Natural killer cell (primary cell): ENCODE results near the gene PTPRM. TPM values are rescaled to one million over a fixed set of nuclear protein-coding genes. Genes with fewer than 3 reads are reported as not detected.

Source experiments
- ATAC-seq, 3 donors: fragments of 150-1000 bp in 2 of 3; fragments of 200-7000 bp in 1 of 3; cut with Tn5 transposase; 1 replicate in 1 of 3; 2 replicates in 2 of 3; pipeline ENCODE4 v1.10.0; 2021; ENCODE audit warnings: mild to moderate bottlenecking in 2 of 3, moderate library complexity in 2 of 3
- DNase-seq, 2 donors: peaks; one replicate each; pipeline versions ENCODE4 v3.0.0 to v3.0.0-alpha.2; 2013 to 2021; ENCODE audit warnings: mixed read lengths in 1 of 2
- H3K27ac ChIP-seq: one replicate; pipeline ENCODE4 v1.5.1; 2013; ENCODE audit warnings: mild to moderate bottlenecking, low read length
- H3K27me3 ChIP-seq: one replicate; pipeline ENCODE4 v1.6.1; 2013; ENCODE audit warnings: low read length; ENCODE audit not compliant: control insufficient read depth, insufficient read depth
- H3K36me3 ChIP-seq: one replicate; pipeline ENCODE4 v1.6.1; 2013; ENCODE audit warnings: low read length; ENCODE audit not compliant: control insufficient read depth, insufficient read depth
- H3K4me1 ChIP-seq: one replicate; pipeline ENCODE4 v1.6.1; 2013; ENCODE audit warnings: low read length; ENCODE audit not compliant: control insufficient read depth, insufficient read depth
- H3K4me3 ChIP-seq: one replicate; pipeline ENCODE4 v1.5.1; 2013; ENCODE audit warnings: low read length
- H3K9me3 ChIP-seq: one replicate; pipeline ENCODE4 v1.6.1; 2013; ENCODE audit warnings: low read length; ENCODE audit not compliant: control insufficient read depth, insufficient read depth
- H3K27ac Mint-ChIP-seq, 2 donors: one replicate each; pipeline ENCODE4 v1.8.0; 2022; ENCODE audit warnings: mild to moderate bottlenecking in 2 of 2, mixed read lengths in 2 of 2, moderate library complexity in 1 of 2
- H3K27me3 Mint-ChIP-seq, 2 donors: one replicate each; pipeline ENCODE4 v1.8.0; 2022; ENCODE audit warnings: low read depth in 2 of 2, mixed read lengths in 2 of 2
- H3K36me3 Mint-ChIP-seq: one replicate; pipeline ENCODE4 v1.8.0; 2022; ENCODE audit warnings: mixed read lengths
- H3K4me1 Mint-ChIP-seq, 2 donors: one replicate each; pipeline ENCODE4 v1.8.0; 2022; ENCODE audit warnings: mixed read lengths in 2 of 2
- H3K4me3 Mint-ChIP-seq: one replicate; pipeline ENCODE4 v1.8.0; 2022; ENCODE audit warnings: mild to moderate bottlenecking, moderate library complexity, mixed read lengths
- H3K9me3 Mint-ChIP-seq, 2 donors: one replicate each; pipeline ENCODE4 v1.8.0; 2022; ENCODE audit warnings: mixed read lengths in 2 of 2
- CTCF ChIP-seq: fragments of 200-600 bp; IDR thresholded peaks from one replicate; pipeline ENCODE4 v1.8.0; 2022; ENCODE audit warnings: antibody characterized with exemption
- WGBS: methylation state at CpG from one replicate; pipeline ENCODE4 v1.1.7; 2013; ENCODE audit warnings: missing lambda C conversion rate; ENCODE audit not compliant: insufficient coverage; 5-methylcytosine and 5-hydroxymethylcytosine counted together
- intact Hi-C: fragments of 100-400 bp; cut with micrococcal nuclease; formaldehyde crosslinking; loops from one replicate; pipeline ENCODE4 v1.14.2; 2022
- total RNA-seq, 4 donors: library from RNA; stranded (reverse); fragments of 120-200 nt in 1 of 4; gene quantifications; one replicate each; pipeline versions ENCODE4 v1.2.3 to v1.2.4, GENCODE V29; 2013 to 2022

PTPRM gene
- total RNA-seq, 3 donors from 2014 or later (not counting 1 experiment from before 2014, with no cell fraction given), result 5.0 to 13.2 (median 12.1) TPM

- no peak for TF ChIP-seq CTCF
- Mint-ChIP-seq H3K27me3 (no peaks in the 10 kb centered on the region), H3K9me3 (peaks cover 0 to 3% of the 10 kb centered on the region in 2 donors), H3K4me3 (no peak overlapping the region), H3K4me1 (no peaks in the 10 kb centered on the region), H3K36me3 (no peaks in the 10 kb centered on the region), H3K27ac (no peak overlapping the region)
- Histone ChIP-seq H3K4me3 (no peak overlapping the region), H3K27me3 (no peaks in the 10 kb centered on the region), H3K36me3 (no peaks in the 10 kb centered on the region), H3K4me1 (no peaks in the 10 kb centered on the region), H3K27ac (no peak overlapping the region), H3K9me3 (peaks cover 3% of the 10 kb centered on the region)
- ATAC-seq (no peak), DNase-seq (no peak)
- 91% methylated on average over 3 of the region's 3 CpGs for WGBS
- intact Hi-C loops, result no loop called here
Measured at GRCh38 chr18:8190980-8191379, 623.9 kb downstream of the PTPRM start.

- DNase-seq (no peak), ATAC-seq (no peak)
- Mint-ChIP-seq H3K4me3 (no peak overlapping the region), H3K9me3 (peaks cover 0 to 3% of the 10 kb centered on the region in 2 donors), H3K36me3 (no peaks in the 10 kb centered on the region), H3K27ac (no peak overlapping the region), H3K27me3 (no peaks in the 10 kb centered on the region), H3K4me1 (no peaks in the 10 kb centered on the region)
- H3K4me1 ChIP-seq, result no peaks in the 10 kb centered on the region
- H3K36me3 ChIP-seq, result no peaks in the 10 kb centered on the region
- H3K27ac ChIP-seq, result no peak overlapping the region
- no peaks in the 10 kb centered on the region for H3K9me3 ChIP-seq
- H3K27me3 ChIP-seq, result no peaks in the 10 kb centered on the region
- no peak overlapping the region for H3K4me3 ChIP-seq
- no peak for TF ChIP-seq CTCF
- intact Hi-C loops, result no loop called here
- 86% methylated on average over 6 of the region's 6 CpGs for WGBS
Measured at GRCh38 chr18:8194431-8194830, 627.3 kb downstream of the PTPRM start.

- Histone ChIP-seq H3K36me3 (no peaks in the 10 kb centered on the region), H3K27me3 (no peaks in the 10 kb centered on the region), H3K27ac (no peak overlapping the region), H3K4me3 (no peak overlapping the region), H3K9me3 (no peaks in the 10 kb centered on the region), H3K4me1 (no peaks in the 10 kb centered on the region)
- intact Hi-C loops, result no loop called here
- ATAC-seq (no peak), DNase-seq (no peak)
- H3K27me3 Mint-ChIP-seq, result no peaks in the 10 kb centered on the region
- peaks cover 0 to 3% of the 10 kb centered on the region in 2 donors for H3K9me3 Mint-ChIP-seq
- no peak overlapping the region for H3K27ac Mint-ChIP-seq
- no peaks in the 10 kb centered on the region for H3K36me3 Mint-ChIP-seq
- WGBS, result 89% methylated on average over 4 of the region's 4 CpGs
- no peaks in the 10 kb centered on the region for H3K4me1 Mint-ChIP-seq
- no peak overlapping the region for H3K4me3 Mint-ChIP-seq
- TF ChIP-seq CTCF, result no peak
Measured at GRCh38 chr18:8196238-8196637, 629.1 kb downstream of the PTPRM start.

- Mint-ChIP-seq H3K27me3 (no peaks in the 10 kb centered on the region), H3K36me3 (no peaks in the 10 kb centered on the region), H3K4me1 (no peaks in the 10 kb centered on the region), H3K9me3 (peaks cover 0 to 3% of the 10 kb centered on the region in 2 donors), H3K4me3 (no peak overlapping the region), H3K27ac (no peak overlapping the region)
- no peak overlapping the region for H3K4me3 ChIP-seq
- intact Hi-C loops, result no loop called here
- no peak for DNase-seq
- no peak overlapping the region for H3K27ac ChIP-seq
- ATAC-seq, result no peak
- H3K36me3 ChIP-seq, result no peaks in the 10 kb centered on the region
- H3K27me3 ChIP-seq, result no peaks in the 10 kb centered on the region
- 97% methylated on average over 3 of the region's 5 CpGs for WGBS
- no peaks in the 10 kb centered on the region for H3K4me1 ChIP-seq
- H3K9me3 ChIP-seq, result no peaks in the 10 kb centered on the region
- TF ChIP-seq CTCF, result no peak
Measured at GRCh38 chr18:8197499-8197898, 630.4 kb downstream of the PTPRM start.
